Keratinocyte (primary cell): ENCODE measurements around the gene SYTL2. TPM values are rescaled to one million over a fixed set of nuclear protein-coding genes. Genes with fewer than 3 reads are reported as not detected.
"Not testable (repeated sequence)": the region's sequence is repeated elsewhere in the genome, so short reads cannot be mapped to it uniquely, and the experiment has no call there.

Experiments
- DNase-seq: peaks from one replicate; pipeline ENCODE4 v3.0.0-alpha.2; 2011; ENCODE audit warnings: low read depth, missing footprints, low spot score
- FAIRE-seq: peaks from 2 replicates; lab custom pipeline; 2011; peaks lifted over from hg19 to GRCh38; lab: Jason Lieb, UNC
- H2AFZ ChIP-seq: 2 replicates; pipeline ENCODE4 v1.6.0; 2012; ENCODE audit warnings: low read length, control low read depth, inconsistent platforms; ENCODE audit not compliant: control insufficient read depth
- H3K27ac ChIP-seq: 2 replicates; pipeline ENCODE4 v1.5.1; 2011; ENCODE audit warnings: low read length; ENCODE audit not compliant: control insufficient read depth, insufficient read depth
- H3K27me3 ChIP-seq: 3 replicates; pipeline ENCODE4 v1.6.0; 2011; ENCODE audit warnings: low read length; ENCODE audit not compliant: control insufficient read depth, insufficient read depth; ENCODE audit errors: extremely low read depth
- H3K36me3 ChIP-seq, 2 experiments: 2 replicates in 1 of 2; 3 replicates in 1 of 2; pipeline ENCODE4 v1.5.1; 2011; ENCODE audit warnings: low read length in 2 of 2, mild to moderate bottlenecking in 1 of 2; ENCODE audit not compliant: control insufficient read depth in 2 of 2, insufficient read depth in 2 of 2; ENCODE audit errors: extremely low read depth in 1 of 2
- H3K4me1 ChIP-seq: 3 replicates; pipeline ENCODE4 v1.5.1; 2011; ENCODE audit warnings: low read length; ENCODE audit not compliant: control insufficient read depth, insufficient read depth; ENCODE audit errors: extremely low read depth
- H3K4me2 ChIP-seq: 3 replicates; pipeline ENCODE4 v1.6.0; 2011; ENCODE audit warnings: low read depth, low read length; ENCODE audit not compliant: control insufficient read depth, insufficient read depth; ENCODE audit errors: extremely low read depth
- H3K4me3 ChIP-seq, 3 experiments: fragments of 200-600 bp in 1 of 3; sonication (generic) in 1 of 3; 2 replicates in 2 of 3; 3 replicates in 1 of 3; pipeline ENCODE4 v1.5.1; 2011 to 2016; ENCODE audit warnings: low read length in 3 of 3, mild to moderate bottlenecking in 3 of 3, control low read depth in 2 of 3, inconsistent platforms in 1 of 3, low read depth in 1 of 3, mixed read lengths in 1 of 3, mixed run types in 1 of 3, moderate library complexity in 1 of 3; ENCODE audit not compliant: control insufficient read depth in 2 of 3, insufficient read depth in 2 of 3; ENCODE audit errors: extremely low read depth in 1 of 3
- H3K79me2 ChIP-seq: 2 replicates; pipeline ENCODE4 v1.6.0; 2012; ENCODE audit warnings: low read length; ENCODE audit not compliant: control insufficient read depth, insufficient read depth
- H3K9ac ChIP-seq: 3 replicates; pipeline ENCODE4 v1.6.0; 2011; ENCODE audit warnings: low read length; ENCODE audit not compliant: control insufficient read depth, insufficient read depth; ENCODE audit errors: extremely low read depth
- H3K9me1 ChIP-seq: 3 replicates; pipeline ENCODE4 v1.6.0; 2011; ENCODE audit warnings: low read length; ENCODE audit not compliant: control insufficient read depth, insufficient read depth; ENCODE audit errors: extremely low read depth
- H3K9me3 ChIP-seq: 2 replicates; pipeline ENCODE4 v1.5.1; 2012; ENCODE audit warnings: low read depth, low read length; ENCODE audit not compliant: control insufficient read depth
- H4K20me1 ChIP-seq: 3 replicates; pipeline ENCODE4 v1.6.0; 2011; ENCODE audit warnings: low read length; ENCODE audit not compliant: control insufficient read depth, insufficient read depth; ENCODE audit errors: extremely low read depth
- CTCF ChIP-seq, 3 experiments: IDR thresholded peaks in 1 of 3; conservative IDR thresholded peaks in 1 of 3; optimal IDR thresholded peaks in 1 of 3; 2 replicates in 2 of 3; 3 replicates in 1 of 3; pipeline versions ENCODE3 to v1.5.1; 2011; ENCODE audit warnings: low read length in 3 of 3, mild to moderate bottlenecking in 3 of 3, moderate library complexity in 2 of 3, control low read depth in 1 of 3, inconsistent platforms in 1 of 3; ENCODE audit not compliant: insufficient read depth in 2 of 3; ENCODE audit errors: extremely low read depth in 1 of 3
- EZH2 ChIP-seq: IDR thresholded peaks from one replicate; pipeline ENCODE4 v1.6.1; 2012; ENCODE audit warnings: inconsistent platforms, mild to moderate bottlenecking, low read length, moderate library complexity
- dilution Hi-C: fragments of 300-500 bp; cut with MboI; formaldehyde crosslinking; loops from one replicate; pipeline ENCODE4 v1.7.0; 2020; ENCODE audit warnings: low sequenced_read_pairs; ENCODE audit not compliant: extremely low pct_ligation_motif_present
- polyA plus RNA-seq, 5 experiments: library from polyadenylated mRNA; depleted of rRNA in 3 of 5; stranded (reverse) in 3 of 5; stranded (forward) in 1 of 5; unstranded in 1 of 5; fragments of >200 nt; gene quantifications; 1 replicate in 1 of 5; 2 replicates in 3 of 5; 3 replicates in 1 of 5; pipeline versions ENCODE4 v1.2.1 to v1.2.3, GENCODE V29; 2011 to 2012; ENCODE audit warnings: missing spikeins in 2 of 5, low read depth in 1 of 5, low replicate concordance in 1 of 5

The SYTL2 gene
- polyA plus RNA-seq, 1 donor (not counting 4 experiments of a cell fraction or from before 2014, with no cell fraction given), result 3.1 TPM

GRCh38 chr11:85656777-85657176 lies 154.2 kb downstream of the SYTL2 start:
- no peak overlapping the region for H3K4me3 ChIP-seq
- no peaks in the 10 kb centered on the region for H3K9me1 ChIP-seq
- no peaks in the 10 kb centered on the region for H3K9me3 ChIP-seq
- no peaks in the 10 kb centered on the region for H3K27me3 ChIP-seq
- TF ChIP-seq EZH2 (no peak), CTCF (optimal IDR thresholded peaks at IDR 0.05 in 1 of 3, IDR thresholded peaks at IDR 0.05 in 1 of 3, conservative IDR thresholded peaks at IDR 0.05 in 1 of 3; ENCODE audit: extremely low read depth in 1 of 3, insufficient read depth in 2 of 3, low read length in 3 of 3) (no peak)
- dilution Hi-C loops, result no loop called here
- no peak overlapping the region for H3K4me2 ChIP-seq
- peaks cover 1 to 16% of the 10 kb centered on the region in 2 experiments for H3K36me3 ChIP-seq
- no peak overlapping the region for H3K27ac ChIP-seq
- peaks cover 4% of the 10 kb centered on the region for H4K20me1 ChIP-seq
- no peak for DNase-seq
- peaks cover 16% of the 10 kb centered on the region for H3K4me1 ChIP-seq
- no peak overlapping the region for H3K9ac ChIP-seq
- peaks cover 40% of the 10 kb centered on the region for H3K79me2 ChIP-seq
- FAIRE-seq, result no peak
- no peak overlapping the region for H2AFZ ChIP-seq

GRCh38 chr11:85654343-85654742 lies 156.6 kb downstream of the SYTL2 start:
- H3K9ac ChIP-seq, FAIRE-seq, dilution Hi-C loops, DNase-seq, H3K9me1 ChIP-seq, H2AFZ ChIP-seq, H3K9me3 ChIP-seq, H3K27ac ChIP-seq, H3K4me1 ChIP-seq, H3K4me2 ChIP-seq, H4K20me1 ChIP-seq, H3K27me3 ChIP-seq, H3K4me3 ChIP-seq: not testable (repeated sequence)
- peaks cover 17% of the 10 kb centered on the region for H3K79me2 ChIP-seq
- peaks cover 1 to 16% of the 10 kb centered on the region in 2 experiments for H3K36me3 ChIP-seq

- dilution Hi-C loops, result no loop called here
- peaks cover 1 to 7% of the 10 kb centered on the region in 2 experiments for H3K36me3 ChIP-seq
- no peak for TF ChIP-seq CTCF (optimal IDR thresholded peaks at IDR 0.05 in 1 of 3, IDR thresholded peaks at IDR 0.05 in 1 of 3, conservative IDR thresholded peaks at IDR 0.05 in 1 of 3; ENCODE audit: extremely low read depth in 1 of 3, insufficient read depth in 2 of 3, low read length in 3 of 3)
- TF ChIP-seq EZH2, result no peak
Observed at GRCh38 chr11:85652786-85653447, 158.0 kb downstream of the SYTL2 start.

More at GRCh38 chr11:85652786-85653447, 158.0 kb downstream of the SYTL2 start:
- no peaks in the 10 kb centered on the region for H3K4me1 ChIP-seq
- FAIRE-seq, result no peak
- no peak overlapping the region for H3K27ac ChIP-seq
- H3K4me3 ChIP-seq, result no peak overlapping the region
- peaks cover 19% of the 10 kb centered on the region for H3K79me2 ChIP-seq
- no peaks in the 10 kb centered on the region for H3K9me3 ChIP-seq
- H3K27me3 ChIP-seq, result no peaks in the 10 kb centered on the region
- DNase-seq, result no peak
- no peak overlapping the region for H3K9ac ChIP-seq
- H3K4me2 ChIP-seq, result no peak overlapping the region
- no peak overlapping the region for H2AFZ ChIP-seq
- no peaks in the 10 kb centered on the region for H4K20me1 ChIP-seq
- no peaks in the 10 kb centered on the region for H3K9me1 ChIP-seq
